IMR-90 (cell line): Measurements from ENCODE around the gene COL11A2. TPM values are rescaled to one million over a fixed set of nuclear protein-coding genes. Genes with fewer than 3 reads are reported as not detected.

Source experiments
- ATAC-seq: fragments of 200-7000 bp; cut with Tn5 transposase; 2 replicates; pipeline ENCODE4 v1.9.1; 2020; ENCODE audit warnings: low read depth, mild to moderate bottlenecking, moderate library complexity
- BruUV-seq: library from RNA; stranded (reverse); fragments of 400-500 nt; replicated peaks from 2 replicates; lab custom pipeline; 2021; lab: Mats Ljungman, UMichigan
- CTCF ChIA-PET: fragments of 300-600 bp; formaldehyde crosslinking; extraction: SDS; loops from one replicate; lab custom pipeline; 2021; ENCODE audit warnings: antibody characterized with exemption; lab: Yijun Ruan, JAX
- POLR2A ChIA-PET: fragments of 300-600 bp; sonication (Branson Sonifier 250); formaldehyde crosslinking; loops from one replicate; lab custom pipeline; 2022; ENCODE audit warnings: antibody characterized with exemption; ENCODE audit not compliant: unreplicated experiment; lab: Charles Lee
- DNase-seq: peaks from one replicate; pipeline ENCODE4 v3.0.0; 2013
- H2AFZ ChIP-seq: replicated peaks from 2 replicates; pipeline ENCODE3; 2013; ENCODE audit warnings: low read length, mild to moderate bottlenecking; ENCODE audit not compliant: poor library complexity
- H2AK5ac ChIP-seq: 2 replicates; pipeline ENCODE4 v1.6.1; 2013; ENCODE audit warnings: low read depth, low read length, inconsistent platforms
- H2AK9ac ChIP-seq: replicated peaks from 2 replicates; pipeline ENCODE3; 2013; ENCODE audit warnings: mild to moderate bottlenecking, low read depth, low read length, moderate library complexity; ENCODE audit not compliant: poor library complexity
- H2BK120ac ChIP-seq: 2 replicates; pipeline ENCODE4 v1.6.1; 2013; ENCODE audit warnings: low read depth, low read length, inconsistent platforms
- H2BK15ac ChIP-seq: 3 replicates; pipeline ENCODE4 v1.6.1; 2013; ENCODE audit warnings: low read depth, low read length, inconsistent platforms
- H2BK20ac ChIP-seq: 2 replicates; pipeline ENCODE4 v1.6.1; 2013; ENCODE audit warnings: low read depth, mild to moderate bottlenecking, inconsistent platforms, low read length, moderate library complexity
- H2BK5ac ChIP-seq: 2 replicates; pipeline ENCODE4 v1.6.1; 2013; ENCODE audit warnings: mild to moderate bottlenecking, low read depth, low read length, inconsistent platforms; ENCODE audit not compliant: poor library complexity, severe bottlenecking
- H3K14ac ChIP-seq: replicated peaks from 2 replicates; pipeline ENCODE4 v1.6.1; 2013; ENCODE audit warnings: low read depth, low read length, inconsistent platforms
- H3K18ac ChIP-seq: 2 replicates; pipeline ENCODE4 v1.6.1; 2013; ENCODE audit warnings: low read depth, low read length, control low read depth
- H3K23ac ChIP-seq: 2 replicates; pipeline ENCODE4 v1.6.1; 2013; ENCODE audit warnings: low read depth, low read length, inconsistent platforms
- H3K27ac ChIP-seq: 2 replicates; pipeline ENCODE4 v1.5.1; 2013; ENCODE audit warnings: mild to moderate bottlenecking, control low read depth, low read length; ENCODE audit not compliant: insufficient read depth
- H3K27me3 ChIP-seq: 2 replicates; pipeline ENCODE4 v1.6.1; 2013; ENCODE audit warnings: low read length; ENCODE audit not compliant: control insufficient read depth, insufficient read depth
- H3K36me3 ChIP-seq: 2 replicates; pipeline ENCODE4 v1.6.1; 2013; ENCODE audit warnings: low read length, mixed read lengths; ENCODE audit not compliant: control insufficient read depth, insufficient read depth
- H3K4ac ChIP-seq: 2 replicates; pipeline ENCODE4 v1.6.1; 2013; ENCODE audit warnings: low read depth, low read length, inconsistent platforms
- H3K4me1 ChIP-seq: 2 replicates; pipeline ENCODE4 v1.6.1; 2013; ENCODE audit warnings: low read length, mixed read lengths; ENCODE audit not compliant: control insufficient read depth, insufficient read depth
- H3K4me2 ChIP-seq: 2 replicates; pipeline ENCODE4 v1.6.1; 2013; ENCODE audit warnings: low read depth, mild to moderate bottlenecking, control low read depth, low read length, moderate library complexity
- H3K4me3 ChIP-seq: 2 replicates; pipeline ENCODE4 v1.5.1; 2013; ENCODE audit warnings: low read depth, mild to moderate bottlenecking, control low read depth, low read length, moderate library complexity; ENCODE audit not compliant: insufficient read depth
- H3K56ac ChIP-seq: 2 replicates; pipeline ENCODE4 v1.6.1; 2013; ENCODE audit warnings: low read length, inconsistent platforms; ENCODE audit not compliant: insufficient read depth; ENCODE audit errors: extremely low read depth
- H3K79me1 ChIP-seq, 2 experiments: 2 replicates each; pipeline ENCODE4 v1.6.1; 2013; ENCODE audit warnings: low read length in 2 of 2, inconsistent platforms in 1 of 2, low read depth in 1 of 2
- H3K9ac ChIP-seq: 2 replicates; pipeline ENCODE4 v1.6.1; 2013; ENCODE audit warnings: low read depth, low read length, control low read depth
- H3K9me1 ChIP-seq: 2 replicates; pipeline ENCODE4 v1.6.1; 2013; ENCODE audit warnings: low read length, inconsistent platforms; ENCODE audit not compliant: insufficient read depth
- H3K9me3 ChIP-seq: 2 replicates; pipeline ENCODE4 v1.6.1; 2013; ENCODE audit warnings: low read length; ENCODE audit not compliant: control insufficient read depth, insufficient read depth
- H4K20me1 ChIP-seq: 2 replicates; pipeline ENCODE4 v1.6.1; 2013; ENCODE audit warnings: low read length, inconsistent platforms; ENCODE audit not compliant: insufficient read depth
- H4K5ac ChIP-seq: 2 replicates; pipeline ENCODE4 v1.6.1; 2013; ENCODE audit warnings: mild to moderate bottlenecking, low read depth, low read length, control low read depth
- H4K8ac ChIP-seq, 2 experiments: 2 replicates each; pipeline ENCODE4 v1.6.1; 2013; ENCODE audit warnings: low read depth in 2 of 2, low read length in 2 of 2, control low read depth in 1 of 2, inconsistent platforms in 1 of 2
- H4K91ac ChIP-seq: 2 replicates; pipeline ENCODE4 v1.6.1; 2013; ENCODE audit warnings: low read depth, low read length, inconsistent platforms; ENCODE audit not compliant: insufficient read depth
- CEBPB ChIP-seq: IDR thresholded peaks from 2 replicates; pipeline ENCODE4 v1.6.1; 2012; ENCODE audit warnings: low read depth, low read length, improper control_type of control experiment
- CHD1 ChIP-seq: IDR thresholded peaks from 2 replicates; pipeline ENCODE4 v1.6.1; 2012; ENCODE audit warnings: low read depth, low read length, improper control_type of control experiment
- CTCF ChIP-seq: conservative IDR thresholded peaks from 2 replicates; pipeline ENCODE4 v1.5.1; 2012; ENCODE audit warnings: mild to moderate bottlenecking, low read depth, low read length, improper control_type of control experiment
- FOS ChIP-seq: fragments of 150-350 bp; IDR thresholded peaks from 2 replicates; pipeline ENCODE4 v1.6.1; 2016; ENCODE audit warnings: low read depth, low read length
- MAFK ChIP-seq: IDR thresholded peaks from 2 replicates; pipeline ENCODE4 v1.6.1; 2012; ENCODE audit warnings: low read depth, low read length, improper control_type of control experiment
- MAZ ChIP-seq: IDR thresholded peaks from 2 replicates; pipeline ENCODE4 v1.6.1; 2012; ENCODE audit warnings: low read depth, mild to moderate bottlenecking, low read length, improper control_type of control experiment, moderate library complexity, borderline replicate concordance
- MXI1 ChIP-seq: IDR thresholded peaks from 2 replicates; pipeline ENCODE4 v1.6.1; 2012; ENCODE audit warnings: low read depth, mild to moderate bottlenecking, low read length, moderate library complexity, borderline replicate concordance
- NFE2L2 ChIP-seq: fragments of 150-350 bp; IDR thresholded peaks from 2 replicates; pipeline ENCODE4 v1.6.1; 2016; ENCODE audit warnings: low read depth, mild to moderate bottlenecking, low read length
- POLR2A ChIP-seq: IDR thresholded peaks from 2 replicates; pipeline ENCODE4 v1.6.1; 2012; ENCODE audit warnings: mild to moderate bottlenecking, low read depth, low read length
- RAD21 ChIP-seq: IDR thresholded peaks from 2 replicates; pipeline ENCODE4 v1.6.1; 2012; ENCODE audit warnings: low read length, improper control_type of control experiment
- RCOR1 ChIP-seq: IDR thresholded peaks from 2 replicates; pipeline ENCODE4 v1.6.1; 2012; ENCODE audit warnings: mild to moderate bottlenecking, low read length, improper control_type of control experiment; ENCODE audit not compliant: insufficient replicate concordance
- RFX5 ChIP-seq: IDR thresholded peaks from 2 replicates; pipeline ENCODE4 v1.8.0; 2012; ENCODE audit warnings: low read depth, mild to moderate bottlenecking, low read length, moderate library complexity
- SMC3 ChIP-seq: fragments of 150-350 bp; IDR thresholded peaks from 2 replicates; pipeline ENCODE4 v1.6.1; 2016; ENCODE audit warnings: low read depth, mild to moderate bottlenecking, antibody characterized with exemption, low read length, moderate library complexity
- WGBS, 2 experiments: methylation state at CpG; one replicate each; pipeline versions ENCODE4 v1.1.5 to v1.1.7; 2013; ENCODE audit warnings: missing lambda C conversion rate in 2 of 2; ENCODE audit not compliant: insufficient read length in 1 of 2; ENCODE audit errors: extremely low coverage in 2 of 2; 5-methylcytosine and 5-hydroxymethylcytosine counted together
- dilution Hi-C: fragments of 300-500 bp; cut with HindIII; formaldehyde crosslinking; loops from one replicate; pipeline ENCODE4 v1.14.3; 2018; ENCODE audit warnings: low sequenced_read_pairs; ENCODE audit not compliant: unreplicated experiment
- in situ Hi-C: fragments of 300-500 bp; cut with MboI; formaldehyde crosslinking; loops from 3 replicates; pipeline ENCODE4 v1.14.3; 2019; ENCODE audit warnings: low sequenced_read_pairs, inconsistent platforms, mixed read lengths
- intact Hi-C: fragments of 100-400 bp; cut with micrococcal nuclease; formaldehyde crosslinking; loops from 2 replicates; pipeline ENCODE4 v1.10.0; 2022
- polyA plus RNA-seq, 3 experiments: library from polyadenylated mRNA; depleted of rRNA; stranded (reverse); fragments of >200 nt; gene quantifications; 2 replicates each; pipeline ENCODE4 v1.2.3, GENCODE V29; 2012; ENCODE audit warnings: low replicate concordance in 1 of 3
- total RNA-seq: library from RNA; depleted of rRNA; stranded (reverse); fragments of >200 nt; gene quantifications from 2 replicates; pipeline ENCODE4 v1.2.3, GENCODE V29; 2012
- TF ChIP-seq, protein P1 (sequence below): fragments of 150-350 bp; IDR thresholded peaks from 2 replicates; pipeline ENCODE4 v1.6.1; 2016; ENCODE audit warnings: low read depth, mild to moderate bottlenecking, low read length, moderate library complexity, borderline replicate concordance
- TF ChIP-seq, protein P2 (sequence below): fragments of 150-350 bp; IDR thresholded peaks from 2 replicates; pipeline ENCODE4 v1.6.1; 2017; ENCODE audit warnings: mild to moderate bottlenecking, antibody characterized with exemption, low read length, low read depth

The COL11A2 gene
- total and polyA plus RNA-seq, 2 of the 4 experiments (the other 2 are of a cell fraction), result under 0.01 to 0.38 TPM

GRCh38 chr6:33132081-33132524 is 60.2 kb downstream of the COL11A2 start:
- no TSS peak for BruUV-seq
- no peak overlapping the region for H3K4ac ChIP-seq
- no peak overlapping the region for H3K4me3 ChIP-seq
- intact Hi-C loops (no loop called here), dilution Hi-C loops (no loop called here), in situ Hi-C loops (no loop called here)
- no peak overlapping the region for H2AFZ ChIP-seq
- no peak overlapping the region for H3K18ac ChIP-seq
- POLR2A ChIA-PET, result no interaction called here
- no peak overlapping the region for H2BK120ac ChIP-seq
- no peak overlapping the region for H3K9ac ChIP-seq
- no peak overlapping the region for H4K5ac ChIP-seq
- no peak overlapping the region for H2BK5ac ChIP-seq
- no peak overlapping the region for H3K23ac ChIP-seq
- 80% methylated on average over 2 of the region's 8 CpGs; no CpG with 5 or more reads in 1 of the 2 experiments for WGBS, 2 experiments
- H4K91ac ChIP-seq, result no peak overlapping the region
- H3K79me1 ChIP-seq, result no peaks in the 10 kb centered on the region
- no peaks in the 10 kb centered on the region for H3K9me1 ChIP-seq
- peaks cover 33% of the 10 kb centered on the region for H3K27me3 ChIP-seq
- TF ChIP-seq CHD1 (no peak), RFX5 (no peak), MAFK (no peak), MXI1 (no peak), CEBPB (no peak), NFE2L2 (no peak), MAZ (no peak), POLR2A (no peak), SMC3 (no peak), FOS (no peak), RCOR1 (no peak), CTCF (no peak), RAD21 (no peak)
- TF ChIP-seq, protein P1, sequence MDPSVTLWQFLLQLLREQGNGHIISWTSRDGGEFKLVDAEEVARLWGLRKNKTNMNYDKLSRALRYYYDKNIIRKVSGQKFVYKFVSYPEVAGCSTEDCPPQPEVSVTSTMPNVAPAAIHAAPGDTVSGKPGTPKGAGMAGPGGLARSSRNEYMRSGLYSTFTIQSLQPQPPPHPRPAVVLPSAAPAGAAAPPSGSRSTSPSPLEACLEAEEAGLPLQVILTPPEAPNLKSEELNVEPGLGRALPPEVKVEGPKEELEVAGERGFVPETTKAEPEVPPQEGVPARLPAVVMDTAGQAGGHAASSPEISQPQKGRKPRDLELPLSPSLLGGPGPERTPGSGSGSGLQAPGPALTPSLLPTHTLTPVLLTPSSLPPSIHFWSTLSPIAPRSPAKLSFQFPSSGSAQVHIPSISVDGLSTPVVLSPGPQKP, result no peak
- TF ChIP-seq, protein P2, sequence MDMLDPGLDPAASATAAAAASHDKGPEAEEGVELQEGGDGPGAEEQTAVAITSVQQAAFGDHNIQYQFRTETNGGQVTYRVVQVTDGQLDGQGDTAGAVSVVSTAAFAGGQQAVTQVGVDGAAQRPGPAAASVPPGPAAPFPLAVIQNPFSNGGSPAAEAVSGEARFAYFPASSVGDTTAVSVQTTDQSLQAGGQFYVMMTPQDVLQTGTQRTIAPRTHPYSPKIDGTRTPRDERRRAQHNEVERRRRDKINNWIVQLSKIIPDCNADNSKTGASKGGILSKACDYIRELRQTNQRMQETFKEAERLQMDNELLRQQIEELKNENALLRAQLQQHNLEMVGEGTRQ, result no peak
- H3K36me3 ChIP-seq, result no peaks in the 10 kb centered on the region
- no peak overlapping the region for H2AK5ac ChIP-seq
- no peak overlapping the region for H2BK20ac ChIP-seq
- H3K9me3 ChIP-seq, result no peaks in the 10 kb centered on the region
- no peak overlapping the region for H3K27ac ChIP-seq
- H2BK15ac ChIP-seq, result no peak overlapping the region
- H4K8ac ChIP-seq, result no peak overlapping the region
- ATAC-seq, result no peak
- no peak overlapping the region for H3K56ac ChIP-seq
- H2AK9ac ChIP-seq, result no peak overlapping the region
- H3K14ac ChIP-seq, result no peak overlapping the region
- DNase-seq, result no peak
- H3K4me1 ChIP-seq, result no peaks in the 10 kb centered on the region
- CTCF ChIA-PET, result no interaction called here
- H4K20me1 ChIP-seq, result no peaks in the 10 kb centered on the region
- no peak overlapping the region for H3K4me2 ChIP-seq
